ENCODE data around the gene GFI1.

- TF ChIP-seq YY1 (IDR thresholded peaks at IDR 0.05; ENCODE audit: insufficient read depth, insufficient read length) (no peak), SUZ12 (IDR thresholded peaks at IDR 0.05; ENCODE audit: extremely low read depth, insufficient read depth, insufficient read length) (peak; percentile 83), ZNF274 (IDR thresholded peaks at IDR 0.05; ENCODE audit: low read depth, low read length) (no peak)
Measured at GRCh38 chr1:92483610-92484471, 2.9 kb downstream of the GFI1 start.
